HG02759 (cell line): ENCODE measurements around the gene ZNF71.
A peak's percentile ranks its signal among the peaks of the same experiment; 100 is the strongest.

Experiments used
- ATAC-seq: cut with Tn5 transposase; IDR thresholded peaks from one replicate; pipeline ENCODE4 v1.9.1; 2021; ENCODE audit warnings: mild to moderate bottlenecking, moderate library complexity; ENCODE audit not compliant: unreplicated experiment

Gene ZNF71

GRCh38 chr19:56594783-56595547 lies at the start of gene ZNF71:
Gene ZNF71 (plus strand): TSS chr19:56595302. CDS start chr19:56601559, 6,257 bp downstream.
- peak; percentile 94 for ATAC-seq

DNA sequence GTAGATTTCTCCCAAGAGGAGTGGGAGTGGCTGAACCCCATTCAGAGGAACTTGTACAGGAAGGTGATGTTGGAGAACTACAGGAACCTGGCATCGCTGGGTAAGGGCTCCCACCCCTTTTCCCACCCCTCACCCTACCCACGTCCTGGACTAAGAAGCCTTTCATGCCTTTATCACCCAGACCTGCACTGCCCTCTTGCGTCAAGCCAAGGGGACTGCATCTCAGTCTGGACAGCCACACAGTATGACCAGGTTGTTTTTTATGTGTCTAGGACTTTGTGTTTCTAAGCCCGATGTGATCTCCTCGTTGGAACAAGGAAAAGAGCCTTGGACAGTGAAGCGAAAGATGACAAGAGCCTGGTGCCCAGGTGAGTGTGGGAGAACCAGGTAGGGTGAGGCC lies 47.6 kb upstream of the ZNF71 start:
- no peak for ATAC-seq

DNA sequence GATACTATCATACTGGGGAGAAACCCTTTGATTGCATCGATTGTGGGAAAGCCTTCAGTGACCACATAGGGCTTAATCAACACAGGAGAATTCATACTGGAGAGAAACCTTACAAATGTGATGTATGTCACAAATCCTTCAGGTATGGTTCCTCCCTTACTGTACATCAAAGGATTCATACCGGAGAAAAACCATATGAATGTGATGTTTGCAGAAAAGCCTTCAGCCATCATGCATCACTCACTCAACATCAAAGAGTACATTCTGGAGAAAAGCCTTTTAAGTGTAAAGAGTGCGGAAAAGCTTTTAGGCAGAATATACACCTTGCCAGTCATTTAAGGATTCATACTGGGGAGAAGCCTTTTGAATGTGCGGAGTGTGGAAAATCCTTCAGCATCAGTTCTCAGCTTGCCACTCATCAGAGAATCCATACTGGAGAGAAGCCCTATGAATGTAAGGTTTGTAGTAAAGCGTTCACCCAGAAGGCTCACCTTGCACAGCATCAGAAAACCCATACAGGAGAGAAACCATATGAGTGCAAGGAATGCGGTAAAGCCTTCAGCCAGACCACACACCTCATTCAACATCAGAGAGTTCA lies 40.7 kb upstream of the ZNF71 start:
- ATAC-seq, result no peak

GRCh38 chr19:56562766-56563165 lies 32.3 kb upstream of the ZNF71 start:
- ATAC-seq, result no peak

GRCh38 chr19:56566904-56567273 lies 28.2 kb upstream of the ZNF71 start:
- ATAC-seq, result peak; percentile 41

GRCh38 chr19:56567274-56568120 lies 27.6 kb upstream of the ZNF71 start, which contains the start of gene ZNF470:
Gene ZNF470 (plus strand): TSS chr19:56567468. CDS start chr19:56570312, 2,844 bp downstream.
- ATAC-seq, result peak; percentile 98

GRCh38 chr19:56572589-56572988 lies 22.5 kb upstream of the ZNF71 start:
- no peak for ATAC-seq

DNA sequence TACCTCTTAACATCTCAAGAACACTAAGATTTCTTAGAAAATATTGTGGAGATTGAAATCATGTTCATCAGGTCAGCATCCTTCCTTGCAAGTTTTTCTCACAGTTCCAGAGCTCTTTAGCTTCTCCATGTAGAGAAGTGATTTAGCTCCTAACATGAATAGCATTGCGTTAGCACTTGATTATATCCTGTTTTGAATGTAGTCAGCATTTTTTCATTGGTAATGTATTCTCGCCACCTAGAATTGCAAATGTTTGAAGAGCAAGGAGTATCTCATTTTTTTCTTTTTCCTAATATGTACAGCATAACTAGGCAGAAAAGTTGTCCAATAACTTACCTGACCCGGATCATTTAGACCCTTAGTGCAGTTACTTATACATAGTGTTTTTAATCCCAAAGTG lies 21.2 kb upstream of the ZNF71 start:
- no peak for ATAC-seq

- ATAC-seq, result no peak
These were observed 17.1 kb upstream of the ZNF71 start for GRCh38 chr19:56577719-56578602.

GRCh38 chr19:56594446-56594782 lies 688 bp upstream of the ZNF71 start:
- ATAC-seq, result no peak

GRCh38 chr19:56595548-56595899 lies 422 bp downstream of the ZNF71 start:
- peak; percentile 27 for ATAC-seq

- ATAC-seq, result no peak
These were observed 1.6 kb downstream of the ZNF71 start for GRCh38 chr19:56596676-56597075.

- ATAC-seq, result no peak
These were observed 2.6 kb downstream of the ZNF71 start for GRCh38 chr19:56597696-56598095.

GRCh38 chr19:56601375-56601774 lies 6.3 kb downstream of the ZNF71 start:
- no peak for ATAC-seq

- ATAC-seq, result no peak
These were observed 8.7 kb downstream of the ZNF71 start for GRCh38 chr19:56603829-56604228.

GRCh38 chr19:56608274-56608964 lies 13.3 kb downstream of the ZNF71 start:
- ATAC-seq, result no peak

- ATAC-seq, result no peak
These were observed 16.2 kb downstream of the ZNF71 start for GRCh38 chr19:56611288-56611687.

GRCh38 chr19:56612737-56613136 lies 17.6 kb downstream of the ZNF71 start:
- ATAC-seq, result no peak

GRCh38 chr19:56613639-56614038 lies 18.5 kb downstream of the ZNF71 start:
- no peak for ATAC-seq

DNA sequence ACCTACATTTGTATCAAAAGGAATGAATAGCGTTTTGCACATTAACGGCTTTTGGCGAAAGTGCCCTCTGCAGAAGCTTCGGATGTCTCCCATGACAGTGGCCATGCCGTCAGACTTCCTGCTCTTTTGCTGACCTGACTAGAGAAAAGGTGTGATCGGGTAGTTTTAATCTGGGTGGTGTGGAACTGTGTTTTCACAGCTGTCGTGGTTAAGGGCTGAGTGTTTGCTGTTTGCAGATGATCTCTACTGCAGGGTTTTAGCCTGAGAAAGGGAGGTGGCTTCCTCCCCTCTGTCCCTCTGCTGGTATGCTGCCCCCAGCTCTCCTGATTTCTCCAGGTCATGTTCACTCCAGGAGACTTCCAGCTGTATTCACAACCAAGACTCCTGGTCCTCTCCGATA lies 22.4 kb downstream of the ZNF71 start:
- ATAC-seq, result no peak
